GM23248 (cell line): ENCODE measurements around the gene CCDC136. TPM values are rescaled to one million over a fixed set of nuclear protein-coding genes. Genes with fewer than 3 reads are reported as not detected.

Source experiments
- DNase-seq: peaks from one replicate; pipeline ENCODE4 v3.0.0-alpha.2; 2015
- H2AFZ ChIP-seq: fragments of 200-600 bp; sonication (generic); 2 replicates; pipeline ENCODE4 v1.6.1; 2016; ENCODE audit warnings: antibody characterized with exemption
- H3F3A ChIP-seq: fragments of 200-600 bp; sonication (generic); 2 replicates; pipeline ENCODE4 v1.6.1; 2016; ENCODE audit warnings: mild to moderate bottlenecking, antibody characterized with exemption, mixed run types; ENCODE audit not compliant: insufficient read depth
- H3K27ac ChIP-seq: fragments of 200-600 bp; sonication (generic); 2 replicates; pipeline ENCODE4 v1.5.1; 2016; ENCODE audit warnings: mild to moderate bottlenecking
- H3K27me3 ChIP-seq: fragments of 200-600 bp; sonication (generic); replicated peaks from 2 replicates; pipeline ENCODE4 v1.6.1; 2016; ENCODE audit warnings: mild to moderate bottlenecking; ENCODE audit not compliant: insufficient read depth
- H3K36me3 ChIP-seq: fragments of 200-600 bp; sonication (generic); 2 replicates; pipeline ENCODE4 v1.6.1; 2016; ENCODE audit warnings: low read depth, mild to moderate bottlenecking
- H3K4me1 ChIP-seq: fragments of 200-600 bp; sonication (generic); 2 replicates; pipeline ENCODE4 v1.6.1; 2016; ENCODE audit warnings: mild to moderate bottlenecking; ENCODE audit not compliant: insufficient read depth
- H3K4me2 ChIP-seq: fragments of 200-600 bp; sonication (generic); one replicate; pipeline ENCODE4 v1.6.1; 2016; ENCODE audit warnings: mild to moderate bottlenecking; ENCODE audit not compliant: unreplicated experiment
- H3K4me3 ChIP-seq: fragments of 200-600 bp; sonication (generic); 2 replicates; pipeline ENCODE4 v1.5.1; 2016; ENCODE audit warnings: mild to moderate bottlenecking
- H3K79me2 ChIP-seq: fragments of 200-600 bp; sonication (generic); 2 replicates; pipeline ENCODE4 v1.6.1; 2016; ENCODE audit warnings: mild to moderate bottlenecking; ENCODE audit not compliant: insufficient read depth
- H3K9ac ChIP-seq: fragments of 200-600 bp; sonication (generic); 2 replicates; pipeline ENCODE4 v1.6.1; 2016; ENCODE audit warnings: mild to moderate bottlenecking
- H3K9me2 ChIP-seq: fragments of 200-600 bp; sonication (generic); 2 replicates; pipeline ENCODE4 v1.6.1; 2016; ENCODE audit warnings: mixed run types, mild to moderate bottlenecking, moderate library complexity; ENCODE audit not compliant: insufficient read depth
- H3K9me3 ChIP-seq: fragments of 200-600 bp; sonication (generic); one replicate; pipeline ENCODE4 v1.6.1; 2017; ENCODE audit warnings: low read depth
- H4K20me1 ChIP-seq: fragments of 200-600 bp; sonication (generic); 2 replicates; pipeline ENCODE4 v1.6.0; 2016; ENCODE audit not compliant: insufficient read depth
- EZH2 ChIP-seq: fragments of 200-600 bp; sonication (generic); IDR thresholded peaks from 2 replicates; pipeline ENCODE4 v1.6.1; 2018; ENCODE audit warnings: antibody characterized with exemption, mild to moderate bottlenecking; ENCODE audit not compliant: insufficient read depth, poor library complexity, severe bottlenecking
- EZH2phosphoT487 ChIP-seq: fragments of 200-600 bp; sonication (generic); IDR thresholded peaks from 2 replicates; pipeline ENCODE4 v1.6.1; 2018; ENCODE audit warnings: antibody characterized with exemption, moderate library complexity, mild to moderate bottlenecking, low read depth; ENCODE audit not compliant: insufficient read depth
- WGBS, 2 experiments: methylation state at CpG; one replicate each; pipeline ENCODE4 v1.1.6; 2015 to 2017; ENCODE audit warnings: low lambda C conversion rate in 2 of 2, low coverage in 1 of 2; ENCODE audit errors: missing lambda C conversion rate in 2 of 2; 5-methylcytosine and 5-hydroxymethylcytosine counted together
- in situ Hi-C: fragments of 300-500 bp; cut with MboI; formaldehyde crosslinking; loops from 2 replicates; pipeline ENCODE4 v1.15.0; 2020
- polyA plus RNA-seq: library from polyadenylated mRNA; unstranded; fragments of >200 nt; fragmentation: Nextera tagmentation; extraction: Ambion mirVana; gene quantifications from 2 replicates; pipeline ENCODE4 v1.2.1, GENCODE V29; 2016
- total RNA-seq: library from RNA; depleted of rRNA; stranded (reverse); fragments of >200 nt; shearing (Covaris generic); gene quantifications from 2 replicates; pipeline ENCODE4 v1.2.3, GENCODE V29; 2014

CCDC136 gene
- total and polyA plus RNA-seq, 2 experiments from 2014 or later = 3.1 to 3.9 TPM

DNA sequence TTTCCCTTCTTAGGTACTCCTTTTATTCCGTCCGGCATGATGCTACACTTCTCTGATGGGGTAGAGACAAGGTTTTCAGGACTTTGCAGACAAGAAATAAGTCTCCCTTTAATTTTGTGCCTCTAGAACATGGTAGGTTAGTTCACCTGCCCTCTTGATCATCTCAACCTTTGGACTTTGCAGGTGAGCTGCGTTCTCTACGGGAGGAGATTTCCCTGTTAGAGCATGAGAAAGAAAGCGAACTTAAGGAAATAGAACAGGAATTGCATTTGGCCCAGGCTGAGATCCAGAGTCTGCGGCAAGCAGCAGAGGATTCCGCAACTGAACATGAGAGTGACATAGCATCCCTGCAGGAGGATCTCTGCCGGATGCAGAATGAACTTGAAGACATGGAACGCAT, 9.2 kb downstream of the CCDC136 start:
- WGBS, 2 experiments = 96% methylated on average over 9 of the region's 9 CpGs

DNA sequence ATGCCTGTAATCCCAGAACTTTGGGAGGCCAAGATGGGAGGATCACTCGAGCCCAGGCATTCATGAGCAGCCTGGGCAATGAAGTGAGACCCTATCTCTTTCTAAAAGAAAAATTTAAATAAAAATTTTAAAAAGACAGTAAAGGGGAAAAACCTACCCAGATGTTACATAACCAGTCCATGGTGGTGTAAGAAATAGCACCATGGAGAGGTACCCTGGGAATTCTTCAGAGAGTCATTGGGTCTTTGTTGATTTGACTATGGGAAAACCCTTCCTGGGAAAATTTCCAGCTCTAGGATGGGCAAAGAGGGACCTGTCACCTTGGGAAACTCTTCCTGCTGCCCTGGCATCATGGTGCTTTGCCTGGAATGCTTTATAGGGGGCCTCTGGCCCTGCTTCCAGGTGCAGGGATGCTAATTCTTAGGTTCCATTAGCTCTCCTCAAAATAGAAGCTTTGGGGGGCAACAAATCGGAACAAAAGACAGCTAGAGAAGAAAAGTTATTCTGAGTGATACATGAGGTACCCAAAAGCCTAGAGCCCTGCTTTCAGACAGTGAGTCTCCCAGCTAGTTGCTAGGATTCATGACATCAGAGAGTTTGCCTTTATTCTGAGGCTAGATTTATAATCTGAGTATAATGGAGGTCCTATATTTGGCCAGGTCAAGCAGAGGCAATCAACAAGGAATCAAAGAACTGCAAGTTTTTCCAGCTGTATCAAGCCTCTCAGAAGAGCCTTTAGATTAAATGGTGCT, 10.1 kb downstream of the CCDC136 start:
- H3K4me3 ChIP-seq = no peak overlapping the region
- no peak overlapping the region for H2AFZ ChIP-seq
- H3K9me3 ChIP-seq = no peaks in the 10 kb centered on the region
- peaks cover 9% of the 10 kb centered on the region; the same call in 1 of the 2 replicates for H3K36me3 ChIP-seq
- no peak overlapping the region for H3K4me2 ChIP-seq
- no peaks in the 10 kb centered on the region for H3K79me2 ChIP-seq
- WGBS, 2 experiments = 88 to 97% methylated on average over 2 of the region's 2 CpGs
- H3F3A ChIP-seq = no peaks in the 10 kb centered on the region; the same call in 1 of the 2 replicates
- no peak overlapping the region for H3K27ac ChIP-seq
- no peak for TF ChIP-seq EZH2phosphoT487
- TF ChIP-seq EZH2 = no peak
- no peaks in the 10 kb centered on the region for H3K4me1 ChIP-seq
- no peaks in the 10 kb centered on the region for H3K27me3 ChIP-seq
- DNase-seq = no peak
- H3K9me2 ChIP-seq = no peaks in the 10 kb centered on the region
- H4K20me1 ChIP-seq = no peaks in the 10 kb centered on the region
- in situ Hi-C loops = no loop called here
- no peak overlapping the region for H3K9ac ChIP-seq

More for the DNA sequence above, 9.2 kb downstream of the CCDC136 start:
- H3K4me1 ChIP-seq = peaks cover 4% of the 10 kb centered on the region; the same call in 1 of the 2 replicates
- no peaks in the 10 kb centered on the region for H4K20me1 ChIP-seq
- H3K79me2 ChIP-seq = no peaks in the 10 kb centered on the region
- no peaks in the 10 kb centered on the region for H3K27me3 ChIP-seq
- no peaks in the 10 kb centered on the region for H3K9me3 ChIP-seq
- no peak overlapping the region for H3K27ac ChIP-seq
- peaks cover 4% of the 10 kb centered on the region for H3F3A ChIP-seq
- TF ChIP-seq EZH2phosphoT487 = no peak
- no peak for TF ChIP-seq EZH2
- H3K4me3 ChIP-seq = no peak overlapping the region
- H3K9ac ChIP-seq = no peak overlapping the region
- peaks cover 9% of the 10 kb centered on the region; the same call in 1 of the 2 replicates for H3K36me3 ChIP-seq
- DNase-seq = no peak
- no peak overlapping the region for H3K4me2 ChIP-seq
- H3K9me2 ChIP-seq = no peaks in the 10 kb centered on the region
- in situ Hi-C loops = no loop called here
- no peak overlapping the region for H2AFZ ChIP-seq

GRCh38 chr7:128804484-128804883, 12.7 kb downstream of the CCDC136 start:
- no peaks in the 10 kb centered on the region; the same call in 1 of the 2 replicates for H3F3A ChIP-seq
- no peaks in the 10 kb centered on the region; the same call in 1 of the 2 replicates for H3K4me1 ChIP-seq
- H3K9ac ChIP-seq = no peak overlapping the region
- H4K20me1 ChIP-seq = no peaks in the 10 kb centered on the region
- H3K4me2 ChIP-seq = no peak overlapping the region
- no peak overlapping the region for H3K27ac ChIP-seq
- TF ChIP-seq EZH2 (no peak), EZH2phosphoT487 (no peak)
- DNase-seq = no peak
- H3K9me2 ChIP-seq = no peaks in the 10 kb centered on the region
- no peak overlapping the region for H2AFZ ChIP-seq
- H3K36me3 ChIP-seq = peaks cover 9% of the 10 kb centered on the region; the same call in 1 of the 2 replicates
- no peaks in the 10 kb centered on the region for H3K27me3 ChIP-seq
- 83 to 84% methylated on average over 6 of the region's 6 CpGs for WGBS, 2 experiments
- H3K79me2 ChIP-seq = no peaks in the 10 kb centered on the region
- H3K4me3 ChIP-seq = no peak overlapping the region
- H3K9me3 ChIP-seq = no peaks in the 10 kb centered on the region
- in situ Hi-C loops = no loop called here

DNA sequence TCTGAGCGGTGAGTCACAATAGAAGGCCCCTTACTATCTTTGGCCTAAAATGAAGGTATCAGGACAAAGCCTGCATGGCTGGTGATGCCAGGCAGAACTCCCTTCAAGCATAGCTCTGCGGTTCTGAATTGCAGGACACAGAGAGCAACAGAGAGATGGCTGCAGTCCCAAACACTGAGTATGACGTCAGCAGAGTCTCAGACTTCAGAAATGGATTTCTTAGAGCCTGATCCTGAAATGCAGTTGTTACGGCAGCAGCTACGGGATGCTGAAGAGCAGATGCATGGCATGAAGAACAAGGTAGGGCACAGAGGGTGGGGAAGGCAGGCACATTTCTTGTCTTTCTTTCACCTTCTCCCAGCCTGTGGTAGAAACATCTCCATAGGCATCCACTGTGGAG, 13.5 kb downstream of the CCDC136 start:
- Histone ChIP-seq H3K4me3 (no peak overlapping the region), H4K20me1 (no peaks in the 10 kb centered on the region), H3K9ac (no peak overlapping the region), H3K9me3 (no peaks in the 10 kb centered on the region), H3K36me3 (peaks cover 9% of the 10 kb centered on the region; the same call in 1 of the 2 replicates), H3K27me3 (no peaks in the 10 kb centered on the region), H3K27ac (no peak overlapping the region), H3K4me1 (peaks cover 4% of the 10 kb centered on the region; the same call in 1 of the 2 replicates), H3K9me2 (no peaks in the 10 kb centered on the region), H3K79me2 (no peaks in the 10 kb centered on the region), H3K4me2 (no peak overlapping the region), H2AFZ (no peak overlapping the region), H3F3A (no peaks in the 10 kb centered on the region; the same call in 1 of the 2 replicates)
- 89% methylated on average over 5 of the region's 5 CpGs for WGBS, 2 experiments
- TF ChIP-seq EZH2phosphoT487 = no peak
- TF ChIP-seq EZH2 = no peak
- DNase-seq = no peak
- in situ Hi-C loops = no loop called here
